GM23338 (cell line): ENCODE data around the gene HCN3. TPM values are rescaled to one million over a fixed set of nuclear protein-coding genes. Genes with fewer than 3 reads are reported as not detected.

Experiments
- ATAC-seq: fragments of 200-7000 bp; cut with Tn5 transposase; 3 replicates; pipeline ENCODE4 v1.9.1; 2020
- DNase-seq: peaks from one replicate; pipeline ENCODE4 v3.0.0-alpha.2; 2015; ENCODE audit warnings: low spot score
- H2AFZ ChIP-seq: fragments of 200-600 bp; sonication (generic); 2 replicates; pipeline ENCODE4 v1.8.0; 2016; ENCODE audit warnings: antibody characterized with exemption, mild to moderate bottlenecking, moderate library complexity
- H3F3A ChIP-seq: fragments of 200-600 bp; sonication (generic); replicated peaks from 2 replicates; pipeline ENCODE4 v1.8.0; 2017; ENCODE audit warnings: antibody characterized with exemption, mixed run types, low read depth
- H3K27ac ChIP-seq: fragments of 200-600 bp; sonication (generic); 2 replicates; pipeline ENCODE4 v1.6.1; 2016; ENCODE audit warnings: low read depth
- H3K27me3 ChIP-seq: fragments of 200-600 bp; sonication (generic); 2 replicates; pipeline ENCODE4 v1.8.0; 2016; ENCODE audit warnings: mild to moderate bottlenecking, mixed run types, moderate library complexity; ENCODE audit not compliant: insufficient read depth
- H3K36me3 ChIP-seq: fragments of 200-600 bp; sonication (generic); 2 replicates; pipeline ENCODE4 v1.8.0; 2016; ENCODE audit warnings: mild to moderate bottlenecking; ENCODE audit not compliant: insufficient read depth
- H3K4me1 ChIP-seq: fragments of 200-600 bp; sonication (generic); 2 replicates; pipeline ENCODE4 v1.8.0; 2016; ENCODE audit warnings: mild to moderate bottlenecking, moderate library complexity; ENCODE audit not compliant: insufficient read depth
- H3K4me2 ChIP-seq: fragments of 200-600 bp; sonication (generic); 2 replicates; pipeline ENCODE4 v1.7.1; 2017; ENCODE audit warnings: mixed run types
- H3K4me3 ChIP-seq: fragments of 200-600 bp; sonication (generic); 2 replicates; pipeline ENCODE4 v1.6.1; 2016; ENCODE audit warnings: mixed run types
- H3K79me2 ChIP-seq: fragments of 200-600 bp; sonication (generic); replicated peaks from 2 replicates; pipeline ENCODE4 v1.8.0; 2017; ENCODE audit warnings: mild to moderate bottlenecking; ENCODE audit not compliant: insufficient read depth
- H3K9me2 ChIP-seq: fragments of 200-600 bp; sonication (generic); 2 replicates; pipeline ENCODE4 v1.8.0; 2017; ENCODE audit not compliant: insufficient read depth
- H4K20me1 ChIP-seq: fragments of 200-600 bp; sonication (generic); replicated peaks from 2 replicates; pipeline ENCODE4 v1.8.0; 2017; ENCODE audit warnings: mild to moderate bottlenecking; ENCODE audit not compliant: insufficient read depth
- H3K27ac Mint-ChIP-seq: 2 replicates; pipeline ENCODE4 v1.8.0; 2020; ENCODE audit warnings: inconsistent platforms, mild to moderate bottlenecking, moderate library complexity, mixed read lengths
- H3K27me3 Mint-ChIP-seq: 3 replicates; pipeline ENCODE4 v1.8.0; 2022; ENCODE audit warnings: low read depth, mild to moderate bottlenecking, moderate library complexity, mixed read lengths, inconsistent platforms; ENCODE audit not compliant: insufficient read depth, poor library complexity
- H3K36me3 Mint-ChIP-seq: 3 replicates; pipeline ENCODE4 v1.8.0; 2021; ENCODE audit warnings: low read depth, mild to moderate bottlenecking, inconsistent platforms, moderate library complexity, mixed read lengths
- H3K4me1 Mint-ChIP-seq: 3 replicates; pipeline ENCODE4 v1.8.0; 2020; ENCODE audit warnings: mild to moderate bottlenecking, inconsistent platforms, mixed read lengths
- H3K4me3 Mint-ChIP-seq: 3 replicates; pipeline ENCODE4 v1.8.0; 2021; ENCODE audit warnings: moderate library complexity, mild to moderate bottlenecking, inconsistent platforms, mixed read lengths
- H3K9me3 Mint-ChIP-seq: 3 replicates; pipeline ENCODE4 v1.8.0; 2020; ENCODE audit warnings: moderate library complexity, mild to moderate bottlenecking, inconsistent platforms, mixed read lengths
- CREB1 ChIP-seq: fragments of 250-450 bp; sonication (Bioruptor Pico); IDR thresholded peaks from 2 replicates; pipeline ENCODE4 v1.5.0; 2020; ENCODE audit warnings: low read depth, mild to moderate bottlenecking, moderate library complexity
- EZH2 ChIP-seq: fragments of 200-600 bp; sonication (generic); IDR thresholded peaks from one replicate; pipeline ENCODE4 v1.8.0; 2017; ENCODE audit warnings: antibody characterized with exemption, mild to moderate bottlenecking, low read depth; ENCODE audit not compliant: unreplicated experiment
- EZH2phosphoT487 ChIP-seq: fragments of 200-600 bp; sonication (generic); IDR thresholded peaks from one replicate; pipeline ENCODE4 v1.8.1; 2018; ENCODE audit warnings: antibody characterized with exemption; ENCODE audit not compliant: unreplicated experiment
- JUNB ChIP-seq: IDR thresholded peaks from one replicate; pipeline ENCODE4 v1.6.1; 2016; ENCODE audit warnings: antibody characterized with exemption; ENCODE audit not compliant: unreplicated experiment
- NANOG ChIP-seq: IDR thresholded peaks from 2 replicates; pipeline ENCODE4 v1.6.1; 2016; ENCODE audit warnings: antibody characterized with exemption, borderline replicate concordance
- POLR2AphosphoS5 ChIP-seq: IDR thresholded peaks from 2 replicates; pipeline ENCODE4 v1.6.1; 2016; ENCODE audit warnings: antibody characterized with exemption, low read depth
- STAT1 ChIP-seq: IDR thresholded peaks from one replicate; pipeline ENCODE4 v1.6.1; 2016; ENCODE audit warnings: antibody characterized with exemption; ENCODE audit not compliant: unreplicated experiment
- ZNF114 ChIP-seq: fragments of 250-450 bp; sonication (Bioruptor Pico); IDR thresholded peaks from 2 replicates; pipeline ENCODE4 v1.5.0; 2020; ENCODE audit warnings: mild to moderate bottlenecking, moderate library complexity
- ZNF331 ChIP-seq: fragments of 250-450 bp; sonication (Bioruptor Pico); IDR thresholded peaks from 2 replicates; pipeline ENCODE4 v1.5.0; 2020; ENCODE audit warnings: low read depth, mild to moderate bottlenecking, moderate library complexity
- ZNF462 ChIP-seq: fragments of 250-450 bp; sonication (Bioruptor Pico); IDR thresholded peaks from 2 replicates; pipeline ENCODE4 v1.5.0; 2020; ENCODE audit warnings: mild to moderate bottlenecking, moderate library complexity
- polyA plus RNA-seq: library from polyadenylated mRNA; unstranded; fragments of >200 nt; fragmentation: Nextera tagmentation; extraction: Ambion mirVana; gene quantifications from 2 replicates; pipeline ENCODE4 v1.2.1, GENCODE V29; 2016
- total RNA-seq: library from RNA; depleted of rRNA; stranded (reverse); fragments of >200 nt; shearing (Covaris generic); gene quantifications from 2 replicates; pipeline ENCODE4 v1.2.3, GENCODE V29; 2014
- TF ChIP-seq, protein P1 (sequence below): IDR thresholded peaks from 2 replicates; pipeline ENCODE4 v1.6.1; 2016; ENCODE audit warnings: antibody characterized with exemption
- TF ChIP-seq, protein P2 (sequence below): IDR thresholded peaks from one replicate; pipeline ENCODE4 v1.6.1; 2018; ENCODE audit warnings: antibody characterized with exemption; ENCODE audit not compliant: unreplicated experiment
- TF ChIP-seq, protein P3 (sequence below), 2 experiments: fragments of 200-600 bp in 1 of 2; sonication (generic) in 1 of 2; conservative IDR thresholded peaks; 2 replicates each; pipeline versions ENCODE4 v1.5.1 to v1.6.1; 2016 to 2017; ENCODE audit warnings: antibody characterized with exemption in 2 of 2, low read depth in 2 of 2, mild to moderate bottlenecking in 2 of 2, moderate library complexity in 1 of 2

The HCN3 gene
- total and polyA plus RNA-seq, 2 experiments from 2014 or later, result 3.4 to 4.9 TPM

DNA sequence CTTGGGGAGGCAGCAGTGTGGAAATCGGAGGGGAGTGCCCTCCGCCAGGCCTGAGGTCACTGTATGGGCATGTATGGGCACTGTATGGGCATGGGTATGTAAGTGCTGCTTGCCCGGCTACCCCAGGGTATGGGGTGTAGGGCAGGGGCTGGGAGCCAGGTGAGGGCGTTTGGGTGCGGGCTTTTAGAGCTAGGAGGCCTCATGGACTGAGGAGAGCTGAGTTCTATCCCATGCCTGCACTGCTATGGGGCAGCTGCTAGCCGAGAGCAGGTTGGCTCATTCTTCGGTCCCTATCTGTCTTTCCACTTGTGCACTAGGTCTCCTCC lies 18.6 kb downstream of the HCN3 start:
- no peaks in the 10 kb centered on the region for H4K20me1 ChIP-seq
- peak; percentile 37 for ATAC-seq
- Mint-ChIP-seq H3K9me3 (no peaks in the 10 kb centered on the region), H3K36me3 (no peaks in the 10 kb centered on the region; the same call in 2 of the 3 replicates), H3K27me3 (peaks cover 31% of the 10 kb centered on the region), H3K4me3 (peak overlapping the region; percentile 92), H3K4me1 (peaks cover 29% of the 10 kb centered on the region), H3K27ac (no peak overlapping the region)
- peak overlapping the region; percentile 98 for H3K4me2 ChIP-seq
- no peak for TF ChIP-seq ZNF462 (CRISPR knock-in tag)
- no peak for TF ChIP-seq ZNF114 (CRISPR knock-in tag)
- TF ChIP-seq EZH2phosphoT487, result no peak
- no peak for TF ChIP-seq ZNF331 (CRISPR knock-in tag)
- TF ChIP-seq STAT1, result no peak
- TF ChIP-seq NANOG, result no peak
- TF ChIP-seq, protein P1, sequence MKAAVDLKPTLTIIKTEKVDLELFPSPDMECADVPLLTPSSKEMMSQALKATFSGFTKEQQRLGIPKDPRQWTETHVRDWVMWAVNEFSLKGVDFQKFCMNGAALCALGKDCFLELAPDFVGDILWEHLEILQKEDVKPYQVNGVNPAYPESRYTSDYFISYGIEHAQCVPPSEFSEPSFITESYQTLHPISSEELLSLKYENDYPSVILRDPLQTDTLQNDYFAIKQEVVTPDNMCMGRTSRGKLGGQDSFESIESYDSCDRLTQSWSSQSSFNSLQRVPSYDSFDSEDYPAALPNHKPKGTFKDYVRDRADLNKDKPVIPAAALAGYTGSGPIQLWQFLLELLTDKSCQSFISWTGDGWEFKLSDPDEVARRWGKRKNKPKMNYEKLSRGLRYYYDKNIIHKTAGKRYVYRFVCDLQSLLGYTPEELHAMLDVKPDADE, result no peak
- TF ChIP-seq, protein P2, sequence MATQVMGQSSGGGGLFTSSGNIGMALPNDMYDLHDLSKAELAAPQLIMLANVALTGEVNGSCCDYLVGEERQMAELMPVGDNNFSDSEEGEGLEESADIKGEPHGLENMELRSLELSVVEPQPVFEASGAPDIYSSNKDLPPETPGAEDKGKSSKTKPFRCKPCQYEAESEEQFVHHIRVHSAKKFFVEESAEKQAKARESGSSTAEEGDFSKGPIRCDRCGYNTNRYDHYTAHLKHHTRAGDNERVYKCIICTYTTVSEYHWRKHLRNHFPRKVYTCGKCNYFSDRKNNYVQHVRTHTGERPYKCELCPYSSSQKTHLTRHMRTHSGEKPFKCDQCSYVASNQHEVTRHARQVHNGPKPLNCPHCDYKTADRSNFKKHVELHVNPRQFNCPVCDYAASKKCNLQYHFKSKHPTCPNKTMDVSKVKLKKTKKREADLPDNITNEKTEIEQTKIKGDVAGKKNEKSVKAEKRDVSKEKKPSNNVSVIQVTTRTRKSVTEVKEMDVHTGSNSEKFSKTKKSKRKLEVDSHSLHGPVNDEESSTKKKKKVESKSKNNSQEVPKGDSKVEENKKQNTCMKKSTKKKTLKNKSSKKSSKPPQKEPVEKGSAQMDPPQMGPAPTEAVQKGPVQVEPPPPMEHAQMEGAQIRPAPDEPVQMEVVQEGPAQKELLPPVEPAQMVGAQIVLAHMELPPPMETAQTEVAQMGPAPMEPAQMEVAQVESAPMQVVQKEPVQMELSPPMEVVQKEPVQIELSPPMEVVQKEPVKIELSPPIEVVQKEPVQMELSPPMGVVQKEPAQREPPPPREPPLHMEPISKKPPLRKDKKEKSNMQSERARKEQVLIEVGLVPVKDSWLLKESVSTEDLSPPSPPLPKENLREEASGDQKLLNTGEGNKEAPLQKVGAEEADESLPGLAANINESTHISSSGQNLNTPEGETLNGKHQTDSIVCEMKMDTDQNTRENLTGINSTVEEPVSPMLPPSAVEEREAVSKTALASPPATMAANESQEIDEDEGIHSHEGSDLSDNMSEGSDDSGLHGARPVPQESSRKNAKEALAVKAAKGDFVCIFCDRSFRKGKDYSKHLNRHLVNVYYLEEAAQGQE, result no peak
- TF ChIP-seq CREB1 (CRISPR knock-in tag), result no peak
- TF ChIP-seq, protein P3, sequence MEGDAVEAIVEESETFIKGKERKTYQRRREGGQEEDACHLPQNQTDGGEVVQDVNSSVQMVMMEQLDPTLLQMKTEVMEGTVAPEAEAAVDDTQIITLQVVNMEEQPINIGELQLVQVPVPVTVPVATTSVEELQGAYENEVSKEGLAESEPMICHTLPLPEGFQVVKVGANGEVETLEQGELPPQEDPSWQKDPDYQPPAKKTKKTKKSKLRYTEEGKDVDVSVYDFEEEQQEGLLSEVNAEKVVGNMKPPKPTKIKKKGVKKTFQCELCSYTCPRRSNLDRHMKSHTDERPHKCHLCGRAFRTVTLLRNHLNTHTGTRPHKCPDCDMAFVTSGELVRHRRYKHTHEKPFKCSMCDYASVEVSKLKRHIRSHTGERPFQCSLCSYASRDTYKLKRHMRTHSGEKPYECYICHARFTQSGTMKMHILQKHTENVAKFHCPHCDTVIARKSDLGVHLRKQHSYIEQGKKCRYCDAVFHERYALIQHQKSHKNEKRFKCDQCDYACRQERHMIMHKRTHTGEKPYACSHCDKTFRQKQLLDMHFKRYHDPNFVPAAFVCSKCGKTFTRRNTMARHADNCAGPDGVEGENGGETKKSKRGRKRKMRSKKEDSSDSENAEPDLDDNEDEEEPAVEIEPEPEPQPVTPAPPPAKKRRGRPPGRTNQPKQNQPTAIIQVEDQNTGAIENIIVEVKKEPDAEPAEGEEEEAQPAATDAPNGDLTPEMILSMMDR (conservative IDR thresholded peaks at IDR 0.05; ENCODE audit: low read depth in 2 of 2), result no peak
- TF ChIP-seq EZH2, result no peak
- no peak for TF ChIP-seq POLR2AphosphoS5
- TF ChIP-seq JUNB, result no peak
- peak overlapping the region; percentile 98 for H2AFZ ChIP-seq
- DNase-seq, result no peak
- H3K4me1 ChIP-seq, result peaks cover 17% of the 10 kb centered on the region
- H3K27ac ChIP-seq, result no peak overlapping the region
- H3K79me2 ChIP-seq, result no peaks in the 10 kb centered on the region
- no peaks in the 10 kb centered on the region for H3K9me2 ChIP-seq
- peak overlapping the region; percentile 97 for H3K4me3 ChIP-seq
- H3F3A ChIP-seq, result 0 out of 2 replicates have a peak, but pooled peaks cover 11% of the 10 kb centered on the region
- H3K36me3 ChIP-seq, result no peaks in the 10 kb centered on the region
- H3K27me3 ChIP-seq, result peaks cover 33% of the 10 kb centered on the region
